HepG2 (cell line): ENCODE measurements around the gene C20orf144. TPM values are rescaled to one million over a fixed set of nuclear protein-coding genes. Genes with fewer than 3 reads are reported as not detected.

Experiments
- CAMTA2 ChIP-seq: sonication (generic); formaldehyde crosslinking; IDR thresholded peaks from 2 replicates; pipeline ENCODE4 v1.4.0; 2020; ENCODE audit warnings: mild to moderate bottlenecking, missing genetic modification reagents, borderline replicate concordance
- CEBPZ ChIP-seq: IDR thresholded peaks from 2 replicates; pipeline ENCODE4 v1.6.1; 2012; ENCODE audit warnings: low read length, improper control_type of control experiment
- ESRRA ChIP-seq: sonication (generic); formaldehyde crosslinking; IDR thresholded peaks from 2 replicates; pipeline ENCODE4 v1.5.1; 2020; ENCODE audit warnings: mild to moderate bottlenecking, low read depth, missing genetic modification reagents
- HMGXB3 ChIP-seq: sonication (generic); formaldehyde crosslinking; IDR thresholded peaks from 2 replicates; pipeline ENCODE4 v1.4.0; 2020; ENCODE audit warnings: missing genetic modification reagents, borderline replicate concordance
- MAF1 ChIP-seq: sonication (generic); formaldehyde crosslinking; IDR thresholded peaks from 2 replicates; pipeline ENCODE4 v1.5.0; 2020; ENCODE audit warnings: missing genetic modification reagents, borderline replicate concordance
- MED13 ChIP-seq: sonication (generic); formaldehyde crosslinking; IDR thresholded peaks from 2 replicates; pipeline ENCODE4 v1.5.0; 2020; ENCODE audit warnings: missing genetic modification reagents
- MXD3 ChIP-seq: IDR thresholded peaks from 2 replicates; pipeline ENCODE4 v1.6.1; 2016; ENCODE audit warnings: mild to moderate bottlenecking, missing biosample characterization, missing genetic modification reagents
- SNAPC4 ChIP-seq: sonication (generic); formaldehyde crosslinking; IDR thresholded peaks from 2 replicates; pipeline ENCODE4 v1.4.0; 2020; ENCODE audit warnings: mild to moderate bottlenecking, missing genetic modification reagents
- SOX5 ChIP-seq: IDR thresholded peaks from 2 replicates; pipeline ENCODE4 v1.6.1; 2016; ENCODE audit warnings: borderline replicate concordance
- SPEN ChIP-seq: sonication (generic); formaldehyde crosslinking; IDR thresholded peaks from 2 replicates; pipeline ENCODE4 v1.5.1; 2020; ENCODE audit warnings: low read depth, mild to moderate bottlenecking, missing genetic modification reagents
- TEAD3 ChIP-seq: optimal IDR thresholded peaks from 2 replicates; pipeline ENCODE3; 2016; ENCODE audit warnings: borderline replicate concordance
- ZBTB3 ChIP-seq: sonication (generic); formaldehyde crosslinking; IDR thresholded peaks from 2 replicates; pipeline ENCODE4 v1.4.0; 2020; ENCODE audit warnings: low read depth, mild to moderate bottlenecking, moderate library complexity, missing genetic modification reagents, borderline replicate concordance
- ZMAT5 ChIP-seq: sonication (generic); formaldehyde crosslinking; IDR thresholded peaks from 2 replicates; pipeline ENCODE4 v1.5.0; 2020; ENCODE audit warnings: mild to moderate bottlenecking, low read depth, missing genetic modification reagents, borderline replicate concordance
- ZNF337 ChIP-seq: sonication (generic); formaldehyde crosslinking; IDR thresholded peaks from 2 replicates; pipeline ENCODE4 v1.5.1; 2020; ENCODE audit warnings: missing genetic modification reagents, low read depth, mild to moderate bottlenecking, borderline replicate concordance
- polyA plus RNA-seq, 8 experiments: library from polyadenylated mRNA; depleted of rRNA in 3 of 8; stranded (reverse) in 7 of 8; unstranded in 1 of 8; fragments of >200 nt; fragmentation: Illumina TruSeq in 4 of 8; extraction: Trizol in 4 of 8; gene quantifications; 2 replicates each; pipeline versions ENCODE4 v1.2.1 to v1.2.3, GENCODE V29; 2011 to 2016; ENCODE audit warnings: low read depth in 4 of 8, missing spikeins in 1 of 8, mixed read lengths in 1 of 8; ENCODE audit not compliant: insufficient read depth in 1 of 8
- total RNA-seq, 5 experiments: library from RNA; depleted of rRNA; stranded (reverse); fragments of >200 nt; fragmentation: Illumina TruSeq; extraction: Trizol; gene quantifications; 2 replicates each; pipeline ENCODE4 v1.2.3, GENCODE V29; 2016; ENCODE audit warnings: low read depth in 1 of 5

Gene C20orf144
- total and polyA plus RNA-seq, 2 of the 13 experiments (the other 11 are each of a cell fraction or from before 2014, with no cell fraction given): 0.09 to 0.16 TPM

GRCh38 chr20:33673410-33674293 lies 11.5 kb downstream of the C20orf144 start (continued):
- no peak for TF ChIP-seq CEBPZ
- no peak for TF ChIP-seq ZMAT5 (CRISPR knock-in tag)
- TF ChIP-seq CAMTA2: no peak
- TF ChIP-seq SOX5 (CRISPR knock-in tag): no peak
- no peak for TF ChIP-seq HMGXB3
- TF ChIP-seq MXD3 (CRISPR knock-in tag): no peak
- no peak for TF ChIP-seq ZBTB3 (CRISPR knock-in tag)
- TF ChIP-seq MED13 (CRISPR knock-in tag): no peak
- no peak for TF ChIP-seq ZNF337 (CRISPR knock-in tag)
- TF ChIP-seq SPEN (CRISPR knock-in tag): no peak
- TF ChIP-seq SNAPC4 (CRISPR knock-in tag): no peak
- TF ChIP-seq TEAD3 (CRISPR knock-in tag): no peak
- TF ChIP-seq ESRRA: no peak
- TF ChIP-seq MAF1 (CRISPR knock-in tag): no peak
